Uterus (tissue), 2 donors: ENCODE data around the gene TMCO2.

Experiments
- POLR2A ChIP-seq, 2 donors: fragments of 450-650 bp; IDR thresholded peaks; one replicate each; pipeline ENCODE4 v1.6.1; 2016; ENCODE audit warnings: antibody characterized with exemption in 2 of 2, mild to moderate bottlenecking in 1 of 2, moderate library complexity in 1 of 2
- TF ChIP-seq, protein P1 (sequence below), 4 experiments: fragments of 200-600 bp in 2 of 4; fragments of 450-650 bp in 2 of 4; sonication (generic) in 2 of 4; IDR thresholded peaks; one replicate each; pipeline ENCODE4 v1.5.1; 2016 to 2019; ENCODE audit warnings: antibody characterized with exemption in 4 of 4, mild to moderate bottlenecking in 2 of 4, moderate library complexity in 1 of 4

DNA sequence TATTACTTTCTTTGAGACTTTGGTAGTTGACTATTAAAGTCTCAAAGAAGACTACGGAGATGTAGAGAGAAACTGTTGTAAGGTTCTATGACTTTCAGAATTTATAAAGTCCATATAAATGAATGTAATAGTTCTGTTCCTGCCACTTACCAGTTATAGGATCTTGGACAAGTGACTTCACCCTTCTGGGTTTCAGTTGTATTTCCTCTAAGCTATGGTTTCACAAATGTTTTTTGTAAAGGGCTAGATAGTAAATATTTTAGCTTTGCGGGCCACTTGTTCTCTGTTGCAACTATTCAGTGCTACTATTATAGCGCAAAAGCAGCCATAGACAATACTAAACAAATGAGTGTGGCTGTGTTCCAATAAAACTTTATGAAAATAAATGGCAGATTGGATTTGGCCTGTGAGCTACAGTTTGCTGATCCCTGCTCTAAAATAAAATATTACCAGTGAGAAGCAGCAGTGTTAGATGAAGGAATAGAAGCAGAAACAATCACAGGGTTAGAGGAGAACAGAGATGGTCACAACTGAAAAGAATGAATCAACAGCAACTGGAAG lies 25.0 kb downstream of the TMCO2 start:
- TF ChIP-seq, protein P1, sequence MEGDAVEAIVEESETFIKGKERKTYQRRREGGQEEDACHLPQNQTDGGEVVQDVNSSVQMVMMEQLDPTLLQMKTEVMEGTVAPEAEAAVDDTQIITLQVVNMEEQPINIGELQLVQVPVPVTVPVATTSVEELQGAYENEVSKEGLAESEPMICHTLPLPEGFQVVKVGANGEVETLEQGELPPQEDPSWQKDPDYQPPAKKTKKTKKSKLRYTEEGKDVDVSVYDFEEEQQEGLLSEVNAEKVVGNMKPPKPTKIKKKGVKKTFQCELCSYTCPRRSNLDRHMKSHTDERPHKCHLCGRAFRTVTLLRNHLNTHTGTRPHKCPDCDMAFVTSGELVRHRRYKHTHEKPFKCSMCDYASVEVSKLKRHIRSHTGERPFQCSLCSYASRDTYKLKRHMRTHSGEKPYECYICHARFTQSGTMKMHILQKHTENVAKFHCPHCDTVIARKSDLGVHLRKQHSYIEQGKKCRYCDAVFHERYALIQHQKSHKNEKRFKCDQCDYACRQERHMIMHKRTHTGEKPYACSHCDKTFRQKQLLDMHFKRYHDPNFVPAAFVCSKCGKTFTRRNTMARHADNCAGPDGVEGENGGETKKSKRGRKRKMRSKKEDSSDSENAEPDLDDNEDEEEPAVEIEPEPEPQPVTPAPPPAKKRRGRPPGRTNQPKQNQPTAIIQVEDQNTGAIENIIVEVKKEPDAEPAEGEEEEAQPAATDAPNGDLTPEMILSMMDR (IDR thresholded peaks at IDR 0.05) = no peak
- no peak for TF ChIP-seq POLR2A (IDR thresholded peaks at IDR 0.05)
